Left kidney (tissue), 8 donors: Measurements from ENCODE around the gene SERPINB11. TPM values are rescaled to one million over a fixed set of nuclear protein-coding genes. Genes with fewer than 3 reads are reported as not detected.
"Not testable (repeated sequence)": the region's sequence is repeated elsewhere in the genome, so short reads cannot be mapped to it uniquely, and the experiment has no call there.

Source experiments
- DNase-seq: peaks from one replicate; pipeline ENCODE4 v3.0.0-alpha.2; 2013
- long read RNA-seq, 8 donors: transcript quantifications; one replicate each; lab custom pipeline, GENCODE V29; 2026
- polyA plus RNA-seq: library from polyadenylated mRNA; unstranded; fragments of 120-200 nt; gene quantifications from one replicate; pipeline ENCODE4 v1.2.1, GENCODE V29; 2013; ENCODE audit not compliant: insufficient read length

Gene SERPINB11, protein sequence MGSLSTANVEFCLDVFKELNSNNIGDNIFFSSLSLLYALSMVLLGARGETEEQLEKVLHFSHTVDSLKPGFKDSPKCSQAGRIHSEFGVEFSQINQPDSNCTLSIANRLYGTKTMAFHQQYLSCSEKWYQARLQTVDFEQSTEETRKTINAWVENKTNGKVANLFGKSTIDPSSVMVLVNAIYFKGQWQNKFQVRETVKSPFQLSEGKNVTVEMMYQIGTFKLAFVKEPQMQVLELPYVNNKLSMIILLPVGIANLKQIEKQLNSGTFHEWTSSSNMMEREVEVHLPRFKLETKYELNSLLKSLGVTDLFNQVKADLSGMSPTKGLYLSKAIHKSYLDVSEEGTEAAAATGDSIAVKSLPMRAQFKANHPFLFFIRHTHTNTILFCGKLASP
- not detected for polyA plus RNA-seq
- long read RNA-seq, donor 1, result 0 reads
- long read RNA-seq, donor 2, result 0 reads
- long read RNA-seq, donor 3, result 0 reads
- long read RNA-seq, donor 4, result 0 reads
- long read RNA-seq, donor 5, result 0 reads
- long read RNA-seq, donor 6, result 0 reads
- long read RNA-seq, donor 7, result 0 reads
- long read RNA-seq, donor 8, result 0 reads

DNA sequence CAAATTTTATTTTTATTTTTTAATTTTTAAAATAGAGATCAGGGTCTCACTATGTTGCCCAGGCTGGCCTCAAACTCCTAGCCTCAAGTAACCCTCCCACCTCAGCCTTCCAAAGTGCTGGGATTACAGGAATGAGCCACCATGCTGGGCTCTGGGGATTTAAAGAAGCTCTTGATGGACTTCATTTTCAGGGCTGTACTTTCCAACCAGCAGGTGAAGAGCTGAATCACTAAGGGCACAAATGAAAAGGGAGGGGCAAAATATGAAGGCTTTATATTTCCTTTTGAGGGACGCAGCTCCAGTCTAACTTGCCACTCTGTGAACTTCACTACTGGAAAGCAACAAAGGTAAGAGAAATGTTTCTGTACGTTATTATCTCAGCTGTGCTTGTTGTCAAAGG, at the start of gene SERPINB11:
SERPINB11 (plus strand) TSS at position 301 of the 400 bp plus-strand sequence. CDS start 7,234 bp downstream, outside the sequence.
- DNase-seq, result no peak

DNA sequence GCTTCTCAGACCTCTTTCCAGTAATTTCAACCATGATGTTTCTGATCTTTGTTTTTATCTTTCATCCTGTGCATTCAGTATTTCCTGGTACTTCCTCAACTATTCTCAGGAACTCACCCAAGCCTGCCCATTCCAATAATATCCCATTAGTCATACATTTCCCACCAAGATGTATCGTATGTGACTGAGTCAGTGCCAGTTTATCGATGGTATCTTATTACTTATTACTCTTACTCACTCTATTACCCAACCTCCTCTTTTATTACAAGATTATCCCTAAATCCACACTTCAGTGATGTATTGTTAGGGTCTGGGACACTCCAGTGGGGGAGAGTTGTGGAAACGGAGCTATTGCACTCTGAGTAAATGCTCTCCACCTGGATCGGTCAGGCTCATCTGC, 43.8 kb upstream of the SERPINB11 start:
- not testable (repeated sequence) for DNase-seq

GRCh38 chr18:63661750-63662149, 41.0 kb upstream of the SERPINB11 start, which contains the start of gene SERPINB3:
TSS of gene SERPINB3 (minus strand) at chr18:63661893. CDS start at chr18:63661216, 677 bp downstream.
- DNase-seq, result not testable (repeated sequence)

DNA sequence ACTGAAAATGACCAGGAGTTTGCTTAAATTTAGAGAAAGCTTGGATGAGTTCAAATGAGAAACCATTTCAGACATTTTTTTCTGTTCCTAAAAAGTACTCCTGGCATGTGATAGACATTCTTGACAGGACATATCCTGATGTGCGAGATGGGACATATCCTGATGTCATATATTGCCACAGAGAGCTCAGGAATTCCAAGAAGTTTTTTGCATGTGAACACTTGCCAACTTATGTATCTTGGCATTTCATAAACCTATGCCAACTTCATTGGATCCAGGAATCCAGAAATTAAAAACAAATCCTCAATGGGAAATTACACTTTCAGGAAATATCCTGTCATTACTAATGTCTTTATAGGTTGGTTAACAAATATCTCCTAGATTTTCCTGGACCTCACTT, 38.2 kb upstream of the SERPINB11 start:
- no peak for DNase-seq

GRCh38 chr18:63676526-63677323, 26.0 kb upstream of the SERPINB11 start:
- no peak for DNase-seq

- no peak for DNase-seq
Observed at GRCh38 chr18:63677500-63678225, 25.1 kb upstream of the SERPINB11 start.

GRCh38 chr18:63679820-63680606, 22.7 kb upstream of the SERPINB11 start:
- no peak for DNase-seq

DNA sequence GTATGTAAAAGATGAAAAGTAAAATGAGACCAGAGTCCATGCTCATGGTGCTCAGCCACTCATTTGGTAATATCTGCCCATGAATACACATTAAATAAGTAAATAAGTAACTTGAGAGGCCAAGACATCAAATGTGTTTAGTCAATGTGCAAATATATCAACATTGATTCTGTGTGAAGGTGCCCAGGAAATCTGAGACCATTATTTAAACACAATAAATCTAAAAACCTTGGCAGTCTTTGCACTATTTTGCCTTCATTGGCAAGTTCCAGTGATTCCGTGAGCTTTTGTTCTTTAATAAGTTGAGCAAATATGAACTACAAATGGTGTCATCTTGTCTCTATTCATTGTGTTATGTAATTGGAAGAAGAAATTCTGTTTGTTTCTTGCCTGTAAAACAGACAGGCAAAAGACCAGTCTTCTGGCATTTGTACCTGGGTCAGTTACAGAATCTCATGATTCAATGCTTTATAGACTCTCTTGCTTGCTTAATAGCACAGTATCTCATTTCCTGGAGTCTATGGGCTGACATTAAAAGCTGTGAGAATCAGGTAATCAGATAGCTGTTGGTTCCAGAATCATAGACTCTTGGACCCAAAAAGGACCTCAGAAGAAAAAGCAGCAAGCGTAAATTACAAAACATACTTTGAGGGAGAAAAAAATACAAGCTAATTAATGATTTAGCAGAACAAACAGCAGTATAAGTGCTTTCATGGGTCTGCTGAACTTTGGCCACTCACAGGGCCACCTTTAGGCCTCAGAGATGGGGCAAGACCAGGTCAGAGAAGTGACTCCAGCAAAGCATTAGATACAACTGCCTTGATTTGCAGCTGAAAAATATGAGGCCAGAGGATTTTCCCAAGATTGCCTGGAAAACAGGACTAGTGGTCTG, 21.1 kb upstream of the SERPINB11 start:
- DNase-seq, result peak; percentile 41

DNA sequence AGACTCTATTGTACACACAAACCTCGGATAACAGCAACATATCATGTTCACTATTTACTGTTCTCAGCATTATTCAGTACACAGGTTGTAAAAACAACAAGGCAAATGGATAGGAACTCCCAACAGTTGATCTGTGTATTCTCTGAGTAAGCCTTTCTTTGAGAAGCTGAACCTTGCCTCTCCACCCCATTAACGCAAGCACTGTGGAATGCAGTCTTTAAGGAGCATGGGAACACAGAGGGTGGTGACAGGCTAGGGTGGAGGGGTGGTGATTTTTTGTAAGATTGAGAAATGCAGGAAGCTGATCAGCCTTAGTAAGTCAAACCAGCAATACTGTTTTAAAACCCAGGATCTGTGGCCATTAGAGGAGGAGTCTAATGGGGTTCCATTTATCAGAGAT, 19.6 kb upstream of the SERPINB11 start:
- DNase-seq, result no peak

- no peak for DNase-seq
Observed at GRCh38 chr18:63683890-63684289, 18.9 kb upstream of the SERPINB11 start.

DNA sequence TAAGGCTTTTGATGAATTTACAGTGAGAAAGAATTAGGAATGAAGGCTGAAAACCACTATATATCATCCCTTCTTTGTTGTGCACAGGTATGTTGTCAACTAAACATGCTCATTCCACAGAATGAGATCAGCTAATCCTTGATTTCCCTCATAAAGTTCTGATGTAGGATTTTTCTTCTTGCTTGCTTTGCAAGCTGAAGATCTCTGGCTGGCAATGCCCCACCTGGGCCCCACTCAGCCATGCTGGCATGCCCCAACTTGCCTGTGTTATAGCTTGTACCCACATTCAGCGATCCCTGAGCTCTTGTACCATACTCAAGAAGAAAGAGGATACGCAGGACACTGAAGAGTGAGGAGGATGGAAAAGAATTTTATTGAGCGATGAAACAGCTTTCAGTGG, 18.0 kb upstream of the SERPINB11 start:
- no peak for DNase-seq

DNA sequence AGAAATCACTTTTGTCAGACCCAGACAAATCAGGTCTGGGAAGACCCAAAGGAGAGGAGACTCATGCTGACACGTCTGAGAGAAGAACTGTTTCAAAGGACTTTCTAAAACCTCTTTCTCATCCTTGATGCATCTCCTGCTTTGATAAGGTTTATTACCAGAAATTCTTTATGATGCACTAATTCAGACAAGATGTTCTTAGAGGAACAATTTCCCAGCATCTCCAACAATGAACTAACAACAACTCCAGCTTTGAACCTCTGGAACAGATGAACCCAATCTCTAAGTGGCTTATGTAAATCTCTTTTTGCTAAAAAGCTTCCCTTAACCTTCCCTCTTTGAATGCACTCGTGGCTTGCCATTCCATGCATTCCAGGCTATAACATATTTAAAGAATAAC, 15.9 kb upstream of the SERPINB11 start:
- no peak for DNase-seq

GRCh38 chr18:63689064-63689463, 13.7 kb upstream of the SERPINB11 start:
- no peak for DNase-seq

DNA sequence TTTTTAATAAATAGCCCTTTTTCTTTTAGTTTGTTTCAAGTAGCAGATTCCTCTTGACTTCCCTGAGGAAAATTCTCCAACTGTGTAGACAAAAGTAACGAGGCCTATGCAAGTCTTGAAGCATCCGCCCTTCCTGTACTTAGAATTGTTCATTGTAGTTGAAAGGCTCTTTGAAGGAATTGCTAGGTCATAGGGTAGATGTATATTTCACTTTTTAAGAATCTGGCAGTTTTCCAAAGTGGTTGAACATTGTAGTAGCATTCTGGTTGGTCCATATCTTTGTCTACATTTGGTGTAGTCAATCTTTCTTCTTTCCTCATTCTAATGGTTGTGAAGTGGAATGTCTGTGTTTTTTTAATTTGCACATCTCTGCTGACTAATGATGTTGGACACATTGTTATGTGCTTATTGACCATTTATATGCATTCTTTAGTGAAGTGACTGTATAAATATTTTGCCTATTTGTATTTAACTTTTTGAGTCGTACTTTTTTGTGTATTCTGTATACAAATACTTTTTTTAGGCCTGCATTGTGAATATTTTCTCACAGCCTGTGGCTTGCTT, 5.6 kb upstream of the SERPINB11 start:
- no peak for DNase-seq

DNA sequence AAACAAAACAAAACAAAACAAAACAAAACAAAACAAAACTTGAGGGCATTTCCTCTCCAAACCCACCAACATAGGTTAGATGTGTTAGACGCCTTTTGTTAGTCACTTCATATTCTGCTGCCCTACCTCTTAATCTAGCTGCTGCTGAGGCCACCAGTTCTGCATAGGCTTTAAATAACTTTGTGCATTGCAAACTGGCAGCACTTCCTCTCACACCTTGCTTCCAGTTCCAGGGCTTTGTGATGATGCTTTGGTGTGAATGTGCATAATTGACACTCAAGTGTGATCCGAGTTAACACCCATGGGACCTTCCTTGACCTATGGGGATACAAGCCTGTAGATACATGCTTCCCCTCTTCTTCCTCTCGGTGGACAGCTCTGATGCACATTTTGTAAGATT, 2.3 kb upstream of the SERPINB11 start:
- no peak for DNase-seq

DNA sequence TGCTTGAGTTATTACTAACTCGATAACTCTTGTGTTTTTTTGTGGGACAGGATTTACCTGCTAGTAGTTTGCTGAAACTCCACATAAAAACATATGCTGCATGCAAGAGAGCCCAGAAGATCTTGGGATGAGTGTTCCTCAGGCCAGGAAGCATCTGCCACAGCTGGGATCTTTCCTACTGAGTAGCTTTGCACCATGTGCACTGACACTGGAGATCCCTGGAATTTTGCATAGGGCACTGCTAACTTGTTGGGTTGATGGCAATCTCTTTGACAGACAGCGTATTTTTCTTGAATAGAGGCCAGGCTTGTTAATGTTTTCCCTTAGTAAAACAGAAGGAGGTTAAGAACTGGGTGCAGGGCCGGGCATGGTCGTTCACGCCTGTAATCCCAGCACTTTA, 808 bp upstream of the SERPINB11 start:
- no peak for DNase-seq

DNA sequence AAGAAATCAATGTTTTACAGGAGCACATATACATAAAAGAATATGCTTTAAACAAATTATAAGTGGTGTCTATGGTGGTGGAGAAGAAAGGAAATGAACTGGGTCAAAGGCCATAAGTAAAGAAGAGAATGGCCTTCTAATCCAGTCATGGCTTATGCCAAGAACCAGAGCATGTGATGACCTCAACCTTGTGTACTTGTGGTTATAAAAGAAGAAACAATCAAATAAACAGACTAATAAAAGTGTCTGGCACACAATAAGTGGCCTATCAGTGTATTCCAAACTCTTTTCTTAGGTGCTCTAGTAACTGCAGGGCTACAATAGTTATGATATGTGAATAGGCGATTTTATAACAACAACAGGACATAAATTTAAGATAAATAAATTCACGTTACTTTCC, 2.6 kb downstream of the SERPINB11 start:
- no peak for DNase-seq

DNA sequence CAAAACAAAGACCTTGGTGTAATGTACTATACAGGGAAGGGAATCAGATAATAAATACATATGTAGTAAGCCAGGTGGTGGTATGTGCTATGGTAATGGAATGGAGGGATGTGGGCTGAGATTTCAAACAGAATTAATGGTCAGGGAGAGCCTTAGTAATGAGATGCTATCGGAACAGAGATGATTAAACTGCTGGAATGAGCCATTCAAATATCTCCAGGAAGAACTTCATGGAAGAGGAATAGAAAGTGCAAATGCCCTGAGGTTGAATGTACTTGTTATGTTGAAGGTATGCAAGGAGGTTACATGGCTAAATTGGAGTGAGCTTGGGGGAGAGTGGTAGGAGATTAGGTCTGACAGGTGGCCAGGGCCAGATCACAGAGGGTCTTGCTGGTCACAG, 5.1 kb downstream of the SERPINB11 start:
- no peak for DNase-seq

DNA sequence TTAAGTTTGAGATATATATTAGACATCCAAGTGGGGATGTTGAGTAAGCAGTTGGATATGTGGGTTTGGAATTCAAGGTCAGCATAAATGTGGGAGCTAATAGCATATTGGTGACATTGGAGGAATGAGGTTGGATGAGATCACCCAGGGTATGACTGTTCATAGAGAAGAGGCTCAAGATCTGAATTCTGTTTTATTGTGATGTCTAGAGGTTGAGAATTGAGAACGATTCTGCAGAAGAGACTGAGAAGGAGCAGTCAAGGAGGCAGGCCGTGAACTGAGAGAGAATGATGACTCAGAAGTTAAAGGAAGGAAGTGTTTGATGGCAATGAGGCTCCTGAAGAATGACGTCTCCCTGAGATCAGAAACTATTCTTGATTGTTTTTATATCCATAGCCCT, 5.9 kb downstream of the SERPINB11 start:
- DNase-seq, result no peak
